Transverse colon (tissue), 4 donors: ENCODE data around the gene INTS11. TPM values are rescaled to one million over a fixed set of nuclear protein-coding genes. Genes with fewer than 3 reads are reported as not detected.

Experiments
- DNase-seq: peaks from one replicate; pipeline ENCODE4 v3.0.0-alpha.2; 2019
- H3K27ac ChIP-seq, 4 donors: fragments of 200-600 bp; sonication (generic); 2 replicates each; pipeline ENCODE4 v1.5.1; 2016 to 2018; ENCODE audit warnings: inconsistent platforms in 4 of 4
- H3K27me3 ChIP-seq: fragments of 200-600 bp; sonication (generic); 2 replicates; pipeline ENCODE4 v1.5.1; 2017; ENCODE audit warnings: inconsistent platforms
- H3K36me3 ChIP-seq, 4 donors: fragments of 200-600 bp; sonication (generic); 2 replicates each; pipeline ENCODE4 v1.5.1; 2017 to 2019; ENCODE audit warnings: inconsistent platforms in 4 of 4
- H3K4me1 ChIP-seq, 4 donors: fragments of 200-600 bp; sonication (generic); 2 replicates each; pipeline ENCODE4 v1.5.1; 2017 to 2020; ENCODE audit warnings: inconsistent platforms in 4 of 4
- H3K4me3 ChIP-seq, 4 donors: fragments of 200-600 bp; sonication (generic); 1 replicate in 1 of 4; 2 replicates in 3 of 4; pipeline versions ENCODE4 v1.5.1 to v1.6.1; 2017 to 2019; ENCODE audit warnings: inconsistent platforms in 4 of 4
- H3K9me3 ChIP-seq, 2 donors: fragments of 200-600 bp; sonication (generic); 2 replicates each; pipeline ENCODE4 v1.5.1; 2017 to 2019; ENCODE audit warnings: inconsistent platforms in 2 of 2
- EP300 ChIP-seq: sonication (generic); formaldehyde crosslinking; IDR thresholded peaks from one replicate; pipeline ENCODE4 v1.6.1; 2017; ENCODE audit warnings: antibody characterized with exemption, low read depth
- POLR2A ChIP-seq: fragments of 450-650 bp; IDR thresholded peaks from one replicate; pipeline ENCODE4 v1.6.1; 2016; ENCODE audit warnings: antibody characterized with exemption, mild to moderate bottlenecking, moderate library complexity
- POLR2AphosphoS5 ChIP-seq, 3 donors: sonication (generic); formaldehyde crosslinking; IDR thresholded peaks; one replicate each; pipeline ENCODE4 v1.6.1; 2016; ENCODE audit warnings: antibody characterized with exemption in 3 of 3
- WGBS, 2 donors: methylation state at CpG; one replicate each; pipeline ENCODE4 v1.1.5; 2018; ENCODE audit warnings: low coverage in 1 of 2; 5-methylcytosine and 5-hydroxymethylcytosine counted together
- in situ Hi-C, 4 donors: fragments of 200-750 bp; cut with MboI; loops; one replicate each; pipeline versions ENCODE4 v1.15.0 to v1.15.1; 2017; ENCODE audit warnings: low sequenced_read_pairs in 3 of 4, low pct_ligation_motif_present in 1 of 4, low pct_unique_long_range_greater_than_20kb in 1 of 4
- intact Hi-C: fragments of 100-400 bp; cut with DNase I; formaldehyde crosslinking; loops from one replicate; pipeline ENCODE4 v1.15.1; 2023; ENCODE audit warnings: low total_unique reads
- total RNA-seq, 4 donors: library from RNA; depleted of rRNA; stranded (reverse); fragments of >200 nt; gene quantifications; one replicate each; pipeline ENCODE4 v1.1.0, GENCODE V29; 2016
- TF ChIP-seq, protein P1 (sequence below), 5 experiments: fragments of 200-600 bp in 3 of 5; fragments of 450-650 bp in 2 of 5; sonication (generic) in 3 of 5; IDR thresholded peaks; 1 replicate in 2 of 5; 2 replicates in 3 of 5; pipeline ENCODE4 v1.5.1; 2016 to 2017; ENCODE audit warnings: antibody characterized with exemption in 5 of 5, inconsistent platforms in 3 of 5, mild to moderate bottlenecking in 2 of 5, moderate library complexity in 1 of 5

Gene INTS11
- total RNA-seq, 4 donors from 2014 or later, result 118 to 424 (median 140) TPM

DNA sequence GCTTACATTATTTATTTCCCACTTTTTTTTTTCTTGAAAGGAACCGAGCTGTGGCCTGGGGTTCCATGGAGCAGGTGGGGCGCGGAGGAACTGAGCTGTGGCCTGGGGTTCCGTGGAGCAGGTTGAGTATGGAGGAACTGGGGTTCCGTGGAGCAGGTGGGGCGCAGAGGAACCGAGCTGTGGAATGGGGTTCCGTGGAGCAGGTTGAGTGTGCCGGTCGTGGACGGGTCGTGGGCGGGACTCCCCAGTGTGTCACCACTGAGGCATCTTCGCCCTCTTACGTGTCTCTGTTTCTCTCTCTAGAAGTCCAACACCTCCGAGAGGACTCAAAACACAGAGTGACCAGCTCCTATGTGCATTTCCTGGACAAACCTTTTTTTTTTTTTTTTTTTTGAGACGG lies 45.4 kb downstream of the INTS11 start:
- Histone ChIP-seq H3K9me3 (no peaks in the 10 kb centered on the region), H3K4me3 (no peak overlapping the region), H3K4me1 (peaks cover 8 to 20% (median 15%) of the 10 kb centered on the region in 4 donors), H3K36me3 (no peaks in the 10 kb centered on the region), H3K27ac (no peak overlapping the region), H3K27me3 (no peaks in the 10 kb centered on the region)
- no peak for DNase-seq
- no peak for TF ChIP-seq POLR2A
- TF ChIP-seq EP300, result no peak
- TF ChIP-seq POLR2AphosphoS5 (IDR thresholded peaks at IDR 0.05), result no peak
- TF ChIP-seq, protein P1, sequence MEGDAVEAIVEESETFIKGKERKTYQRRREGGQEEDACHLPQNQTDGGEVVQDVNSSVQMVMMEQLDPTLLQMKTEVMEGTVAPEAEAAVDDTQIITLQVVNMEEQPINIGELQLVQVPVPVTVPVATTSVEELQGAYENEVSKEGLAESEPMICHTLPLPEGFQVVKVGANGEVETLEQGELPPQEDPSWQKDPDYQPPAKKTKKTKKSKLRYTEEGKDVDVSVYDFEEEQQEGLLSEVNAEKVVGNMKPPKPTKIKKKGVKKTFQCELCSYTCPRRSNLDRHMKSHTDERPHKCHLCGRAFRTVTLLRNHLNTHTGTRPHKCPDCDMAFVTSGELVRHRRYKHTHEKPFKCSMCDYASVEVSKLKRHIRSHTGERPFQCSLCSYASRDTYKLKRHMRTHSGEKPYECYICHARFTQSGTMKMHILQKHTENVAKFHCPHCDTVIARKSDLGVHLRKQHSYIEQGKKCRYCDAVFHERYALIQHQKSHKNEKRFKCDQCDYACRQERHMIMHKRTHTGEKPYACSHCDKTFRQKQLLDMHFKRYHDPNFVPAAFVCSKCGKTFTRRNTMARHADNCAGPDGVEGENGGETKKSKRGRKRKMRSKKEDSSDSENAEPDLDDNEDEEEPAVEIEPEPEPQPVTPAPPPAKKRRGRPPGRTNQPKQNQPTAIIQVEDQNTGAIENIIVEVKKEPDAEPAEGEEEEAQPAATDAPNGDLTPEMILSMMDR (IDR thresholded peaks at IDR 0.05), result no peak
- WGBS, 2 donors, result 89 to 90% methylated on average over 14 to 17 of the region's 17 CpGs
- in situ Hi-C loops (loop anchor here in 1 of 4 donors (10.0 kb wide), 1 partner anchor 164 kb away; the partner anchor contains the start of gene C1orf159), intact Hi-C loops (no loop called here)

DNA sequence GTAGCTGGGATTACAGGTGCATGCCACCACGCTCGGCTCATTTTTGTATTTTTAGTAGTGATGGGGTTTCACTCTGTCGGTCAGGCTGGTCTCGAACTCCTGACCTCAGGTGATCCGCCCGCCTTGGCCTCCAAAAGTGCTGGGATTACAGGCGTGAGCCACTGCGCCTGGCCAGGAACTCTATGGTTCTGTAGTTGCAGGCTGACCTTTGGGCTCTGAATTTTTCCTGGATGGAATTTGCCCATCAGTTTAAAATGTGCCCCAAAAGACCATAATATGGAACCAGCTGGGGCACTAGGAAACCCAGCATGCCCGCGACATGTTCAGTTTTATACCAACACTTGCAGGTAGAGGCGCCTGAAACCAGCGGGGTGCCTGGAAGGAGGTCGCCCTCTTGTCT lies 45.8 kb downstream of the INTS11 start:
- WGBS, 2 donors, result 82 to 100% methylated on average over 1 to 13 of the region's 13 CpGs
- in situ Hi-C loops, result loop anchor here in 1 of 4 donors (10.0 kb wide), 1 partner anchor 164 kb away; the partner anchor contains the start of gene C1orf159

DNA sequence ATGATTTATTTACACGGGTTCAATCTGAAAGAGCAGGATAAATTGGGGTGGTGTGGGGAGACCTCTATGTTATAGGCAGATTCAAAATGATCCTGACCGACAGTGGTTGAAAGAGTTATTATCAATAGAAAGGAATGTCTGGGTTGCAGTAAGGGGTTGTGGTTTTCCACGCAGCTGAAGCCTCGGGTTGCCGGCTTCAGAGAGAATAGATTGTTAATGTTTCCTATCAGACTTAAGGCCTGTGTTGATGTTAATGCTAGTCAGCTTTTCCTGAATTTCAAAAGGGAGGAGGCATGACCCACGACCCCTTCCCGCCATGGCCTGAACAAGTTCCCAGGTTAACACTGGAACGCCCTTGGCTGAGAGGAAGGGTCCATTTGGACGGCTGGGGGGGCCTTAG lies 48.6 kb downstream of the INTS11 start:
- no peaks in the 10 kb centered on the region for H3K9me3 ChIP-seq
- peaks cover 20 to 30% (median 26%) of the 10 kb centered on the region in 4 donors for H3K4me1 ChIP-seq
- no peaks in the 10 kb centered on the region for H3K36me3 ChIP-seq
- 71 to 79% methylated on average over 3 to 9 of the region's 9 CpGs for WGBS, 2 donors
- in situ Hi-C loops (loop anchor here in 1 of 4 donors (10.0 kb wide), 1 partner anchor 161 kb away; the partner anchor contains the start of gene C1orf159), intact Hi-C loops (no loop called here)
- H3K4me3 ChIP-seq, result no peak overlapping the region
- no peak for TF ChIP-seq POLR2AphosphoS5 (IDR thresholded peaks at IDR 0.05)
- no peak for TF ChIP-seq EP300
- TF ChIP-seq, protein P1 (IDR thresholded peaks at IDR 0.05), result no peak
- no peak for TF ChIP-seq POLR2A
- no peak for DNase-seq
- H3K27ac ChIP-seq, result no peak overlapping the region
- H3K27me3 ChIP-seq, result no peaks in the 10 kb centered on the region

More for the DNA sequence above, 45.8 kb downstream of the INTS11 start:
- Histone ChIP-seq H3K27ac (no peak overlapping the region), H3K9me3 (no peaks in the 10 kb centered on the region), H3K4me1 (peaks cover 8 to 20% (median 15%) of the 10 kb centered on the region in 4 donors), H3K27me3 (no peaks in the 10 kb centered on the region), H3K4me3 (no peak overlapping the region), H3K36me3 (no peaks in the 10 kb centered on the region)
- DNase-seq, result no peak
- intact Hi-C loops, result no loop called here
- TF ChIP-seq POLR2AphosphoS5 (IDR thresholded peaks at IDR 0.05) (no peak), POLR2A (no peak), EP300 (no peak)
- TF ChIP-seq, protein P1 (IDR thresholded peaks at IDR 0.05), result no peak

DNA sequence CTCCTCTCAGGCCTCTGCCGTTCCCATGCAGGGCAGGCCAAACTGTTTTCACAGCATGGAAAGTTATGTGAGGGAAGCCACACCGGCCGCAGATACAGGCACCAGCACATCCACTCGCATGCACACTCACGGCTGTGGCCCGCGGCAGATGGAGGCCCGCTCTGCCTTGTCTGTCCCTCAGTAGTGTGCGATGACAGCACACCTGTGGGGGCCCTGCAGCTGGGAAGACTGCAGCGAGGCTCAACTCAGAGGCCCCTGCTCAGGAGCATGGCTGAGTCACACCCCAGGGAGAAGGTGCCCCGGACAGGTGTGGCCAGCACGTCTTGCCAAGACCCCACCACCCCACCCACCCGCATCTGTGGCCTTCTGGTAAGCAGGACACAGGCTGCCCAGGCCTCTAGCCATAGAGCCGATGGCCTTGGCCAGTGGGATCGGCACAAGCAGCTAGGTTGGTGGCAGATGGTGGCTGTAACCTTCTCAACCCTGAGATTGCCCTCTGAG lies 49.5 kb downstream of the INTS11 start:
- WGBS, 2 donors, result 40 to 85% methylated on average over 1 to 15 of the region's 15 CpGs
- intact Hi-C loops, result no loop called here
- H3K4me3 ChIP-seq, result no peak overlapping the region
- in situ Hi-C loops, result loop anchor here in 2 of 4 donors (10.0 to 25.0 kb wide), 2 partner anchors 160 to 163 kb away; partner anchors contain the start of gene C1orf159 (in 2 of the 2)
- DNase-seq, result no peak
- H3K27ac ChIP-seq, result no peak overlapping the region
- no peaks in the 10 kb centered on the region for H3K36me3 ChIP-seq
- TF ChIP-seq EP300, result no peak
- TF ChIP-seq POLR2AphosphoS5 (IDR thresholded peaks at IDR 0.05), result no peak
- no peak for TF ChIP-seq POLR2A
- TF ChIP-seq, protein P1 (IDR thresholded peaks at IDR 0.05), result no peak
- no peaks in the 10 kb centered on the region for H3K9me3 ChIP-seq
- H3K4me1 ChIP-seq, result peaks cover 20 to 37% (median 34%) of the 10 kb centered on the region in 4 donors
- H3K27me3 ChIP-seq, result no peaks in the 10 kb centered on the region
